RWPE2 (cell line): ENCODE data around the gene SUPT6H.
A peak's percentile ranks its signal among the peaks of the same experiment; 100 is the strongest.

Experiments
- ATAC-seq: fragments of 200-7000 bp; cut with Tn5 transposase; 3 replicates; pipeline ENCODE4 v1.9.1; 2021; ENCODE audit warnings: low read depth
- DNase-seq: peaks from one replicate; pipeline ENCODE4 v3.0.0-alpha.2; 2020; ENCODE audit warnings: low spot score
- H3K27ac ChIP-seq: fragments of 450-650 bp; 2 replicates; pipeline ENCODE4 v1.5.1; 2017; ENCODE audit warnings: mild to moderate bottlenecking; ENCODE audit not compliant: poor library complexity, severe bottlenecking
- H3K27me3 ChIP-seq: fragments of 250-450 bp; sonication (Bioruptor Pico); 2 replicates; pipeline ENCODE4 v1.5.1; 2021; ENCODE audit warnings: mild to moderate bottlenecking, moderate library complexity; ENCODE audit not compliant: insufficient read depth, poor library complexity, severe bottlenecking
- H3K36me3 ChIP-seq: fragments of 250-450 bp; sonication (Bioruptor Pico); 2 replicates; pipeline ENCODE4 v1.5.1; 2020; ENCODE audit warnings: low read depth, mild to moderate bottlenecking, moderate library complexity
- H3K4me1 ChIP-seq: fragments of 250-450 bp; sonication (Bioruptor Pico); 2 replicates; pipeline ENCODE4 v1.5.1; 2021; ENCODE audit warnings: mild to moderate bottlenecking, moderate library complexity; ENCODE audit not compliant: insufficient read depth, poor library complexity, severe bottlenecking
- H3K4me3 ChIP-seq: fragments of 250-450 bp; sonication (Bioruptor Pico); 2 replicates; pipeline ENCODE4 v1.5.1; 2021; ENCODE audit warnings: mild to moderate bottlenecking, moderate library complexity; ENCODE audit not compliant: severe bottlenecking
- H3K9me3 ChIP-seq: fragments of 250-450 bp; sonication (Bioruptor Pico); 2 replicates; pipeline ENCODE4 v1.5.1; 2021; ENCODE audit warnings: mild to moderate bottlenecking, moderate library complexity; ENCODE audit not compliant: severe bottlenecking
- TF ChIP-seq, protein P1 (sequence below): fragments of 450-650 bp; IDR thresholded peaks from one replicate; pipeline ENCODE4 v1.5.1; 2017; ENCODE audit warnings: mild to moderate bottlenecking, moderate library complexity; ENCODE audit not compliant: poor library complexity, severe bottlenecking

The SUPT6H gene

DNA sequence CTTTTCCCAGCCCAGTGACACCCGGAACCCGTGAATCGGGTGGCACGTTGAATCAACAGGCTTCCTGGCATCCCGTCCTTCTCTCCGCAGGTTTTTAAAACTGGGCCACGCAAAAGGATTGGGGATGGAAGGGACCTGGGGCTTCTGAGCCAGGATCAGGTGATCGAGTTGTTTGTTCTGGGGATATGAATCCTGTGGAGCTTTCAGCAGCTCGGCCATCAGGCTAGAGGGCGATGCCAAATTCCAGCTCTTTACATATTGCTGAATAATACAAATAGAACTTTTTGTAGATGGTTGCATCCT, 473 bp downstream of the SUPT6H start:
- Histone ChIP-seq H3K36me3 (peaks cover 42% of the 10 kb centered on the region), H3K27ac (peak overlapping the region; percentile 68), H3K27me3 (no peaks in the 10 kb centered on the region), H3K4me1 (peaks cover 8% of the 10 kb centered on the region), H3K4me3 (peak overlapping the region; percentile 70), H3K9me3 (no peaks in the 10 kb centered on the region)
- ATAC-seq: peak; percentile 20; the same call in 2 of the 3 replicates
- DNase-seq: no peak
- TF ChIP-seq, protein P1, sequence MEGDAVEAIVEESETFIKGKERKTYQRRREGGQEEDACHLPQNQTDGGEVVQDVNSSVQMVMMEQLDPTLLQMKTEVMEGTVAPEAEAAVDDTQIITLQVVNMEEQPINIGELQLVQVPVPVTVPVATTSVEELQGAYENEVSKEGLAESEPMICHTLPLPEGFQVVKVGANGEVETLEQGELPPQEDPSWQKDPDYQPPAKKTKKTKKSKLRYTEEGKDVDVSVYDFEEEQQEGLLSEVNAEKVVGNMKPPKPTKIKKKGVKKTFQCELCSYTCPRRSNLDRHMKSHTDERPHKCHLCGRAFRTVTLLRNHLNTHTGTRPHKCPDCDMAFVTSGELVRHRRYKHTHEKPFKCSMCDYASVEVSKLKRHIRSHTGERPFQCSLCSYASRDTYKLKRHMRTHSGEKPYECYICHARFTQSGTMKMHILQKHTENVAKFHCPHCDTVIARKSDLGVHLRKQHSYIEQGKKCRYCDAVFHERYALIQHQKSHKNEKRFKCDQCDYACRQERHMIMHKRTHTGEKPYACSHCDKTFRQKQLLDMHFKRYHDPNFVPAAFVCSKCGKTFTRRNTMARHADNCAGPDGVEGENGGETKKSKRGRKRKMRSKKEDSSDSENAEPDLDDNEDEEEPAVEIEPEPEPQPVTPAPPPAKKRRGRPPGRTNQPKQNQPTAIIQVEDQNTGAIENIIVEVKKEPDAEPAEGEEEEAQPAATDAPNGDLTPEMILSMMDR: no peak

DNA sequence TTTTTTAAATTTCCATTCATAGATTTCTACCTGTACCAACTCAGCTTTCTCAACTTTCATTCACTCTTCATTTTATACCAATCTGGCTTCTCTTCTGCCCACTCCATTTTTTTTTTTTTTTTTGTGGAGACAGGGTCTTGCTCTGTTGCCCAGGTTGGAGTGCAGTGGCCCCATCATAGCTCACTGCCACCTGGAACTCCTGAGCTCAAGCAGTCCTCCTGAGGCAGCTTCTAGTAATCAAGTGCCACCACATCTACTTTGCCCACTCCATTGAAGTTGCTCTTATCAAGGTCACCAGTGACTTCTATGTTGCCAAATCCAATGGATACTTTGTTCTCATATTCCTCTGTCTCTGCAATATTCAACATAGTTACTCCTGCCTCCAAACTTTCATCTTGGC, 1.7 kb downstream of the SUPT6H start:
- no peaks in the 10 kb centered on the region for H3K27me3 ChIP-seq
- TF ChIP-seq, protein P1: no peak
- DNase-seq (no peak), ATAC-seq (no peak)
- H3K27ac ChIP-seq: peak overlapping the region; percentile 68
- no peaks in the 10 kb centered on the region for H3K9me3 ChIP-seq
- no peak overlapping the region for H3K4me3 ChIP-seq
- H3K36me3 ChIP-seq: peaks cover 47% of the 10 kb centered on the region
- peaks cover 8% of the 10 kb centered on the region for H3K4me1 ChIP-seq

DNA sequence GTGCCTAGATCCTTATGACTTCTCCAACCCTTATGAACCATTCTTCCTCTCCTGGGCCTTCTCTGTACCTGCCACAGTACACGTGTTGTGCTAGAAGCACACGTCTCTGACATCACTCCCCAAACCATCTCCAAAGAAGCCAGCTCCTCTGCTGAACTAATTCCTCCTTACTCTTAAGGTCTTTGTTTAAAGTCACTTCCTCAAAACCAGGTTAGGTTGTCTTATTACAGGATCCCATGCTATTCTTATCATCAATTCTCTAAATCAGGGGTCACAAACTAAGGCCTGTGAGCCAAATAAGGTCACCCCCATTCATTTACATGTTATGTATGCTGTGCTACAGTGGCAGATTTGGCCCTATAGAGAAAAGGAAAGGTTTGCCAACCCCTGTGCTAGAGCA, 4.0 kb downstream of the SUPT6H start:
- TF ChIP-seq, protein P1: no peak
- no peak for ATAC-seq

DNA sequence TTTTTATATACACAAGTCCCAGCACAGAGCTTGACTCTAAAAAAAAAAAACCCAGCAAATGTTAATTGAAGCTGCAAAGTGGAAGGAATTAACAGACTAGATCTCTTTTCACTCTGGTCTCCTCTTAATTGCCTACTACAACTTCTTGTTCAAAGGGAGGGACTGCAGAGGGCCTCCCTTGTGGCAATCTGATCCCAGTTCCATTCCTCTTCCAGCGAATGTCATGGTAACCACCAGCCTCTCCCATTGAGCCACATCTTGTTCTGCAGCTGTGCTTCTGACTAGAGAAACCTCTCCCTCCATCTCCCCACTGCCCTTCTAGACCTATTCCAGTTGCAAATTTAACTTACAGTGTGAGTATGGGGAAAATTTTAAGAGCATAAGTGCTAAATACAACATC, 5.9 kb downstream of the SUPT6H start:
- DNase-seq (no peak), ATAC-seq (no peak)
- TF ChIP-seq, protein P1: no peak

More for the DNA sequence above, 4.0 kb downstream of the SUPT6H start:
- Histone ChIP-seq H3K36me3 (peaks cover 70% of the 10 kb centered on the region), H3K27ac (no peak overlapping the region), H3K4me3 (no peak overlapping the region), H3K9me3 (no peaks in the 10 kb centered on the region), H3K27me3 (no peaks in the 10 kb centered on the region), H3K4me1 (peaks cover 8% of the 10 kb centered on the region)
- no peak for DNase-seq

DNA sequence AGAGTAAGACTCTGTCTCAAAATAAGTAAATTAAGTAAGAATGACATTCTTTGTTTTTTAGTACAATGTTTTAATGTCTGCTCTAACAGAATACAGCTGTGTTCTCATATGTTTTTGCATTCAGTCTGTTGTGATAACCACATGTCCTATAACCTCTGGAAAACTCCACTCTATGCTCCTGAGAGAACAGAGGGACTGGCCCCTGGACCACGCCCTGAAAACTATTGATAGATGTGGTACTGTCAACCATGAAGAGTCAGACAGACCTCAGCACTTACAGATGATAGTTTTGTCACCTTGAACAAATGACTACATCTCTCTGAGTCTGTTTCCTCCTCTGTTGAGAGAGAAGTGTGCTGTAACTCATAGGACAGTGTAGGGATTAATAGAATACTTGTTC, 7.9 kb downstream of the SUPT6H start:
- Histone ChIP-seq H3K27me3 (no peaks in the 10 kb centered on the region), H3K36me3 (peaks cover 91% of the 10 kb centered on the region), H3K9me3 (no peaks in the 10 kb centered on the region), H3K4me3 (no peak overlapping the region), H3K27ac (no peak overlapping the region), H3K4me1 (no peaks in the 10 kb centered on the region)
- ATAC-seq: no peak
- no peak for DNase-seq
- TF ChIP-seq, protein P1: no peak

More for the DNA sequence above, 5.9 kb downstream of the SUPT6H start:
- Histone ChIP-seq H3K4me3 (no peak overlapping the region), H3K9me3 (no peaks in the 10 kb centered on the region), H3K27ac (no peak overlapping the region), H3K4me1 (peaks cover 7% of the 10 kb centered on the region), H3K36me3 (peaks cover 88% of the 10 kb centered on the region), H3K27me3 (no peaks in the 10 kb centered on the region)
